ENCODE results near the gene UBAC2. TPM values are rescaled to one million over a fixed set of nuclear protein-coding genes. Genes with fewer than 3 reads are reported as not detected.
A peak's percentile ranks its signal among the peaks of the same experiment; 100 is the strongest.
"Not testable (repeated sequence)": the region's sequence is repeated elsewhere in the genome, so short reads cannot be mapped to it uniquely, and the experiment has no call there.

The UBAC2 gene
- total RNA-seq, 1 donor from 2014 or later, result 32.7 TPM

DNA sequence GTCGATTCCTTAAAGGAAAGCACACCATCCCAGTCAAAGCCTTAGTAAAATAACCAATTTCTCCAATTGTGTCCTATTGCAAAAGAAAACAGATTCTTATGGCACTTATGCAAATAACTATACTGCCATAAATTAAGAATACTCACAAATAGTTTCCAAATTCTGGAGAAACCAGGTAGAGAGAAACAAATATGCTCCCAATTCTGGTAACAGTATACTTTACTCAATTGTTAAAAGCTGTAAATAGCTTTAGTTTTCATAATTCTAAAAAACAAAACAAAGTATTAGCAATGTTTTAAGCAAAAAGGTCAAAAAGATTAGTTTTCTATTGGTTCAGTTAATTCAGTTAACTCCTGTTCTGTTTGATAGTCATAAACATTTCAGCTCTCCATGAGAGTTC is 18.2 kb upstream of the UBAC2 start:
- DNase-seq (ENCODE audit: low spot score), result no peak

DNA sequence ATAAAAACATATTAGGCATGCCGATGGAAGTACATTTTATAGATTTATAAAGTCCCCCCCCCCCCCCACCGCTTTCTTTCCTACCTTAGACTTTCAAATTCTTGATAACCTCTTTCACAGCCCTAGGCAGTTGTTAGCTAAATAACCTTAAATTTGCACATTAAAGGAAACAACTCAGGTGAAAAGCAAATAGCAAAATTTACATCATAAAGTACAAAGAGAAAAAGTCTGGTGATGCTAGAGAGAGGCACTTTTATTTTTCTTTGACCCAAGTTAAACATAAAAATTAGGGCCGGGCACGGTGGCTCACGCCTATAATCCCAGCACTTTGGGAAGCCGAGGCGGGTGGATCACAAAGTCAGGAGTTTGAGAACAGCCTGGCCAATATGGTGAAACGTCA is 15.0 kb upstream of the UBAC2 start:
- no peak for DNase-seq (ENCODE audit: low spot score)

DNA sequence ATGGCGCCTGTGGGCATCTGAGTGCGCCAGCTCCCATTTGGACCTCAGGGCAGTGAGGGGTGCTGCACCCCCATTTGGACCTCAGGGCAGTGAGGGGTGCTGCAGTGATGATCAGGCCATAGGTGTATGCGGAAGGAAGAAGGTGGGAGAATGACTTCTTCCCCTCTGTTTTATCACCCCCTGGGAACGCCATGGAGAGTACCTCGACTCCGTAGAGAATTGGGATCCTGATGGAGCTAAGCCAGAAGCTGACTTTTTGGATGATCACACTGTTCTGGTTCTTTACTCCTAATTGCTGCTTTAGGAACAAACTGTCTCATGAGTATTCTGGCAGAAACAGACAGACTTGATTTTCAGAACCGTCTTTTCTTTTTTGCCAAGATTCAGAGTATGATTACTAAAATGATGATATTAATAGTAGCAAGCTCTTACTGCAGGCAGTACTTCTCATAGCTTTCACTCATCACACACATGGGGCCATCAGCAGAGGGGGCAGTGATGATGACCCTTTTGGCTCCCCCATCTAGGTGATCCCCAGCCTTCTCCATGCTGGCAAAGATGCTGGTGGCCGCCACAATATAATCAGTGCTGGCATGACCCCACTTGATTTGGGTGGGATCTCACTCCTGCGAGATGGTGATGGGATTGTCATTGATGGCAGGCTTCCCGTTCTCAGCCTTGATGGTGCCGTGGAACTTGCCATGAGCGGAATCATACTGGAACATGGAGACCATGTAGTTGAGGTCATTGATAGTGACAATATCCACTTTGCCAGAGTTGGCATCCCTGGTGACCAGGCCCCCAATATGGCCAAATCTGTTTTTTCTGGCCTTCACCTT is 10.3 kb upstream of the UBAC2 start:
- DNase-seq (ENCODE audit: low spot score), result no peak

- no peak for DNase-seq (ENCODE audit: low spot score)
Measured at GRCh38 chr13:99191336-99191899, 9.2 kb upstream of the UBAC2 start.

- no peak for DNase-seq (ENCODE audit: low spot score)
Measured at GRCh38 chr13:99191900-99192399, 8.7 kb upstream of the UBAC2 start.

DNA sequence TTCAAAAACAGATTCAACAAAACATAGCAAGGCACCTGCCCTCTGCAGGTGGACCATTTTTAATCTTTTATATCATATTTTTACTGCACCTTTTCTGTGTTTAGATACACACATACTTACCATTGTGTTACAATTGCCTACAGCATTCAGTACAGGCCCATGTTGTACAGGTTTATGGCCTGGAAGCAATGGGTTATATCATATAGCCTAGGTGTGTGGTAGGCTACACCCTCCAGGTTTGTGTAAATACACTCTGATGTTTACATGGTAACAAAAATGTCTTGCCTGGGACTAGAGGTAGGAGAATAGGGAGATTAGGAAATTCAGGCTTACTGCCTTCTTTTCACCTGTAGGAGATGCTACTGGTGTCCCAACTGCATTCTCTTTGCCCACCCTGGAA is 8.2 kb upstream of the UBAC2 start:
- DNase-seq (ENCODE audit: low spot score), result no peak

- no peak for DNase-seq (ENCODE audit: low spot score)
Measured at GRCh38 chr13:99193152-99193551, 7.5 kb upstream of the UBAC2 start.

DNA sequence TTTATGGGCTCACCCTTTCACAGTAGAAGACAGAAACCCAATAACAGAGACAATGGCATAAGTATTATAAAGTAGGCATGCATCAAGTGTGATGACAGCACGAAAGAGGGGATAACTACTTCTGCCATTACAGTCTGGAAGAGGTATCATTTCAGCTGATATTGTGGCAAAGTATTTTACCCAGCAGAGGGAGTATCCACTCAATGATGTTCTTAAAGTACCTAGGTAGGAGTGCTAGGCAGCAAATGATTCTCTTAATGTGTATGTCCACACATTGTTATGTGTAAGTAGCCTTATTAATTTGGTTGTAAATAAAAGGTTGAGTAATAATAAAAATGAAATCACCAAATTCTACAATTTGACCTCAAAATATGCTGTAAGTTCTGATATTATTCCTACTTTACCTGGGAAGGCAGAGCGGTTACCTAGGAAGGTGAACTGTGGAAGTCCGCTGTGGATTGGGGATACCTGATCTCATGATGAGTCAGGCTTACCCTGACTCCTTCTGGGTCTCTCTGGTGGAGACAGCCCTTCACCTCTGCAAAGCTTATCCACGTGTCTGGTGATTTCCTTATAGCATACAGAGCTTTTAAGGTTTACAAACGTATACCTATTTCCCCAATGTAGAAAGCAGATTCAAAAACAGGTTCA is 4.1 kb upstream of the UBAC2 start:
- no peak for DNase-seq (ENCODE audit: low spot score)

DNA sequence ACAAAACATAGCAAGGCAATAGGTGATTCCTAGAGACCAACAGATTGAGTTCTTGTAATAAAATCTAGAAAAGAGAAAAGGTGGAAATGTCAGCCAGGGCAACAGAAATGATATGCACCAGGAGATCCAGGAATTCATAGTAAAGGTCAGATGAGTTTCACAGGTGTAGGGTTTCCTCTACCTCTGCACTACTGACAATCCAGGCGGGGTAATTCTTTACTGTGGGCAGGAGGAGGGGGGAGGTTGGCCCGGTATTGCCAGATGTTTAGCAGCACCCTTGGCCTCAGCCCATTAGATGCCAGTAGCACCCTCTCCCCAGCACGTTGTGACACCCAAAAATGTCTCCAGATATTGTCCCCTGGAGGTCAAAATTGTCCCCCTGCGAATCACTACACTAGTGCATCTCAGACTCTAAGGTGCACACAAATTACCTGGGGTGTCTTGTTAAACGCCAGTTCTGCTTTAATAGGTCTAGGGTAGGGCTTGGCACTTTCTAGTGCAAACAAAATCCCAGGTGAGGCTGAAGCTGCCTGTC is 3.5 kb upstream of the UBAC2 start:
- DNase-seq (ENCODE audit: low spot score), result no peak

- peak; percentile 41 for DNase-seq (ENCODE audit: low spot score)
Measured at GRCh38 chr13:99199541-99200431, 868 bp upstream of the UBAC2 start.

DNA sequence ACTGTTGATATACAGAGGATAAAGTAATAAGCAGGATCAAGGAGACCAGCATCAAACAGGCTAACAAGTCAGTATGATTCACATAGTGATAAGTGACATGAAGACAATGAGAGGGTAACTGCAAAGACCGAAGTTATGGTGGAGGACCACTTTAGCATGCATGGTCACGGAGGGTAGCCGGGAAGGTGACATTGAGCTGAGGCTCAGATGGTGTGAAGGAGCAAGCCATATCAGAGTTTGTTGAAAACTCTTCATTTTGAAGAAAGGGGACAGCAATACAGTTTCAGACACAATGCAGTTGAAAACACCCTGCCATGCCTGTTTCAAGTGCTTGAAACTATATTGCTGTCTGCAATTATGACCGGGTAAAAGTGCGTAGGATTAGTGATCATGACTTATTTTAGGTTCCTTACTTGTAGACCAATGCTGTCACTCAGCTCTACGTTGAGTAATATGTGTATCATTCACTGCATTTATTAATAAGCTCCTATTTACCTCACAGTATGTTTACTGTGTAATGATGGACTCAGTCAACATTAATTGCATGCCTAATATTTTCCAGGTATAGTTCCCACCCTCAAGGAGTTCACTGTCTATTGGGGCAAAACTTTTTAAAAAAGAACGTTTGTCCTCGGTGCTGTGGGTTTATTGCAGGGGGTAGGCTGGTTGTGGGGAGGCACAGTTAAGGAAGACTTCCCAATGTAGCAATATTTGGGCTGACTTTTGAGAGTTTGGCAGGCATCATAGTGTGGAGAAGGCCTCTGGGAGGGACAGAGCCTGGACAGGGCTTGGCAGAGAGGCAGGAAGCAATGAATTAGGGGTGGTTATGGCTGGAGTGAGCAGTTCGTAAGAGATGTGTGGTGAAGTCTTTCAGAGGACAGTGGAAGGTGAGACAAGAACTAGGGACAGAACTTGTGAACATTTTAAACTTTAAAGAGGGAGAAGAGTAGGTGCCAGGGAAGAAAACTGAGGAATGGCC is 3.2 kb downstream of the UBAC2 start:
- no peak for DNase-seq (ENCODE audit: low spot score)

GRCh38 chr13:99205621-99206220 is 5.1 kb downstream of the UBAC2 start:
- no peak for DNase-seq (ENCODE audit: low spot score)

DNA sequence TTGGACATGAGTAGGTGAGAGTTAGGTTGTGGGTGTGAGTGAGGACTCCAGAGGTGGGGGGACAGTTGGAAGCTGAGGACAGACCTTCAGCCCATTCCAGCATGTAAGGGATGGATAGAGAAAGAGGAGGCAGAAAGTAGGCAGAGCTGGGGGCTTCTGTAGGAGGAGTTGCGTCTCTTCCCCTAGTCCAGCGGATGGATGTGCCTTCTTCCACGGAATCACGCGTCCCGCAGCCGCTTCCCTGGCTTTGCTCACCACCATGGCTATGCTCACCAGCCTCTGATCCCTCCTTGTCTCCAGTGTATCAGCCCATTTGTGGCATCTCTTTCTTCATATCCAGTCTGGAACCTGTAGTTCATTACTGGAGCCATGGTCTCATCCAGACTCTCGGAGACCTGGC is 5.6 kb downstream of the UBAC2 start:
- DNase-seq (ENCODE audit: low spot score), result no peak

DNA sequence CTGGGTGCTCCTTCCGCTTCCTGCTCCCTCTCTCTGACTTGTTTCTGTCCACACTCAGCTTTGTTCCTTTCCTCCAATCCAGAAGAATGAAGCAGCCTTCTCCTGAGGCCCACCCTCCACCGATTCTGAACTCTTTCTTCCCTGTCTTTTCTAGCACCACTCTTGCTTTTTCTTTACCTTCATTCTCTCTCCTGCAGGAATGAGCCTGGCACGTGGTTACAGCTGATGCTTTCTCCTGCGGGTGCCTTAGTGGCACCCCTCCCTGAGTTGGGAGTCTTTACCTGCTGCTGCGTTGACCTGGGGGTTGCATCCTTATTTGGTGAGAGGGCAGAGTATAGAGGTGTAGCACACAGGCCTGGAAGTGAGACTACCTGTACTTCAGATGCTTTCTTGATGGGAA is 6.2 kb downstream of the UBAC2 start:
- no peak for DNase-seq (ENCODE audit: low spot score)

DNA sequence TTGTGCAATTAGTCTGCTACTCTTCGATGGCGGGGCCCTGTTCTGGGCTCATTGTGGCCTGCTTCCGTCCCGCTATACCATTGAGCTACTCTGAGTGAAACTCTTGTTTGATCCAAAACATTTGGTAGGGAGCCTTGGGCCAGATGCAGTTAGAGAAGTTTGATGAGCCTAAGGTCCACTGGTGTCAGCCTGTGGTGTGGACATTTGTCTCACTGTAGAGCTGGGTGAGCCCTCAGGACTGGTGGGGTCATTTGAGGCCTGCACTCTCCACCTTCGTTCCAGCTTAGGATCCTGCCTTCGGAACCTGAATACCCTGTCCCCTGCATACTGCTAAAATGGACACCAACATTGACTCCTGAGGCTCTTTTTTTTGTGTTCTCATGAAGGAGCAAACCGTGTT is 6.9 kb downstream of the UBAC2 start:
- DNase-seq (ENCODE audit: low spot score), result no peak

GRCh38 chr13:99208185-99208584 is 7.5 kb downstream of the UBAC2 start:
- no peak for DNase-seq (ENCODE audit: low spot score)

GRCh38 chr13:99208845-99209527 is 8.3 kb downstream of the UBAC2 start:
- no peak for DNase-seq (ENCODE audit: low spot score)

GRCh38 chr13:99210627-99211026 is 10.0 kb downstream of the UBAC2 start:
- not testable (repeated sequence) for DNase-seq (ENCODE audit: low spot score)

DNA sequence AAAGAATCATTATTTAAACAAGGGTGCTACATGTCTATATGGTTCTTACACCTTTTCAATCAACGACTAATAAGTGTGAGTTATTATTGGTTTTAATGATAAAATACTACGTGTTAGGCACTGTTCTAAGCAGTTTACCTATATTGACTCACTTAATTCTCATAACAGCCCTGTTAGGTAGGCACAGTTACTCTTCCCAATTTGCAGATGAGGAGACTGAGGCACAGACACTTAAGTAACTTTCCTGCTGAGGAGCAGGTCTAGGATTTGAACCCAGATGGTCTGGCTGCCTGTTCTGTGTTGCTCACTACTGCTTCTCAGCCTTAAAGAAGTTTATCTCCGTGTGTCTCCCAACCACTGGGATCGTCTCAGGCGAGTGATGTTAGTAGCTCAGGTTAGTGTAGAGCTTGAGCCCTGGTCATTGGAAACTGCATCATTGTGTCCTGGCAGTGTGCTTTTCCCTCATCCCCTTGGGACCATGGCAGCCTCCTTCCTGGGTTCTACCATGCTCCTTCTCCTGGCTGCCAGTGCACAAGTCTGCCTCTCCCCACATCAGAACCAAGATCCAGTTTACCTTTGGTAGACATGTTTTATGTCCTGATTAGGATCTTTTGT is 10.9 kb downstream of the UBAC2 start:
- no peak for DNase-seq (ENCODE audit: low spot score)
